Measurements from ENCODE around the gene RALGAPB.

RALGAPB gene

DNA sequence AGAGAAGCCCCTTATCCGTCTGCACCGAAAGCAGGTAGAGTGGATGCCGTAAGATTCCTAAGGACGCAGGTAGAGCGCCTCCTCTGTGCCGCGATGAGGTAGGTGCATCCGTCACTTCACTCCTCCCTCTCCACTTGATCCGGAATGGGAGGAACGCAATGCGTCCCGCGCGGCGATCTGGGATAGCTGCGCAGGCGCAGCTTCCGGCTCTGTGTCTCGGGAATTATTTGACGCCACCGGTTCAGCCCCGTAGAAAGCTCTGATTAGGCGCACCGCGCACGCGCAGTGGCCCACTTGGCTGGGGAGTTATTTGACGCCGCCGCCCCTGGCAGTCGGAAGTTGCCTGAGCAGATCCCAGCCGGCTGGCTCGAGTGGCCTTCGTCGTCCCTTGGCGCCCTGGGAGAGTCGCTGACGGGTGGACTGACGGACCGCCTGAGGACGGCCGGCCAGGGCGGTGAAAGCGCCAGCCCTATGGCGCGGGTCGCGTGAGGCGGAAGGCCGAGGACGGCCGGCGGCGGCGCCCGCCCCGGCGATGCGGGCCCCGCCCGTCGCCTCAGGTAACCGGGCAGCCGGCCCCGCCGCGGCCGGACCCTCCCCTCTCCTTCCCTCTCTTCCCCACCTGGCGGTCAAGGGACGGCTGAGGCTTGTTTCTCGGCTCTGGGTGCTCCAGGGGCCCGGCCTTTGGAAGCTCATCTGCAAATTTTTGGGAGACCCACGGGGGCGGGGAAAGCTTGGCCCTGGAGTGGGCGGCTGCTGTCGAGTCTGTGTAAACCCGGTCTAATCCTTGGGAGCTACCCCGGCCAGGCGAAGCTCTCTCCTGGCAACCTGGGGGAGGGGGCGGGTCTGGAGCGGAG lies at the start of gene RALGAPB:
Gene RALGAPB, plus strand, starts transcription at position 331 of the 854 bp plus-strand sequence. CDS start 15,590 bp downstream, outside the sequence.
- TF ChIP-seq, protein P1, sequence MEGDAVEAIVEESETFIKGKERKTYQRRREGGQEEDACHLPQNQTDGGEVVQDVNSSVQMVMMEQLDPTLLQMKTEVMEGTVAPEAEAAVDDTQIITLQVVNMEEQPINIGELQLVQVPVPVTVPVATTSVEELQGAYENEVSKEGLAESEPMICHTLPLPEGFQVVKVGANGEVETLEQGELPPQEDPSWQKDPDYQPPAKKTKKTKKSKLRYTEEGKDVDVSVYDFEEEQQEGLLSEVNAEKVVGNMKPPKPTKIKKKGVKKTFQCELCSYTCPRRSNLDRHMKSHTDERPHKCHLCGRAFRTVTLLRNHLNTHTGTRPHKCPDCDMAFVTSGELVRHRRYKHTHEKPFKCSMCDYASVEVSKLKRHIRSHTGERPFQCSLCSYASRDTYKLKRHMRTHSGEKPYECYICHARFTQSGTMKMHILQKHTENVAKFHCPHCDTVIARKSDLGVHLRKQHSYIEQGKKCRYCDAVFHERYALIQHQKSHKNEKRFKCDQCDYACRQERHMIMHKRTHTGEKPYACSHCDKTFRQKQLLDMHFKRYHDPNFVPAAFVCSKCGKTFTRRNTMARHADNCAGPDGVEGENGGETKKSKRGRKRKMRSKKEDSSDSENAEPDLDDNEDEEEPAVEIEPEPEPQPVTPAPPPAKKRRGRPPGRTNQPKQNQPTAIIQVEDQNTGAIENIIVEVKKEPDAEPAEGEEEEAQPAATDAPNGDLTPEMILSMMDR (IDR thresholded peaks at IDR 0.05; ENCODE audit: low read length, missing control alignments), result peak; percentile 46
- H3K4me3 ChIP-seq (replicated peaks; ENCODE audit: low read depth, low read length), result peak within 1 kb of the TSS; percentile 89
- DNase-seq (ENCODE audit: low read depth), result peak; percentile 98

DNA sequence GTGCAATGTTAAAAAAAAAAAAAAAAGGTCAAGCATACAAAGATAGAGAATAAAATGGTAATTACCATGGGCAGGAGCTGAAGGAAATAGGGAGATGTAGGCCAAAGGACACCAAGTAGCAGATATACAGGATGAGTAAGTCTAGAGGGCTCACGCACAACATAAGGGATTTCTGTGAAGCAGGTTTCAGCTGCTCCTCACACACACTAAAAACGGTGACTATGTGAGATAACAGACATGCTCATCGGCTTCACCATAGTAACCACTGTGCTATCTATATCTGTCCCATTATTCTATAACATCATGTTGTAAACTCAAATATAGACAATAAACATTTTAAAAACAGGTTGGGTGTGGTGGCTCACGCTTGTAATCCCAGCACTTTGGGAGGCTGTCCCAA lies 49.1 kb upstream of the RALGAPB start:
- no peak overlapping the region for H3K4me3 ChIP-seq (replicated peaks; ENCODE audit: low read depth, low read length)
- no peak for DNase-seq (ENCODE audit: low read depth)
- TF ChIP-seq, protein P1 (IDR thresholded peaks at IDR 0.05; ENCODE audit: low read length, missing control alignments), result no peak

DNA sequence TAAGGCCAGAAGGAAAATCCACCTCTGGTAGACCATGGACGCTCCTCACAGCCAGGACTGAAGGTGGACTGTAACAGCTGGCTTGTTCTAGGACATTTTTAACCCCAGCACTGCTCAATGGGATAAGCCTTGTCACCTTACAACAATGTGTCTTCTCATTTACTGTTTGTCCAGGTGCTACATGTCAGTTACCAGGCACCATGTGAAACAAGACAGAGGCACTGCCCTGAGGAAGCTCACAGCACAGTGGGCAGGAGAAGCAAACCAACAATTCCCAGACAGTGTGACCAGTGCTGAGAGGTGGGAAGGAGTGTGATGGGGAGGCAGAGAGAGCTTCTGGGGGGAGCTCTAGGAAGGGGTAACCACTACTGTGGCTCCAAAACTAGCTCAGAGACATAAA lies 48.2 kb upstream of the RALGAPB start:
- DNase-seq (ENCODE audit: low read depth), result no peak
- TF ChIP-seq, protein P1 (IDR thresholded peaks at IDR 0.05; ENCODE audit: low read length, missing control alignments), result no peak
- H3K4me3 ChIP-seq (replicated peaks; ENCODE audit: low read depth, low read length), result no peak overlapping the region

DNA sequence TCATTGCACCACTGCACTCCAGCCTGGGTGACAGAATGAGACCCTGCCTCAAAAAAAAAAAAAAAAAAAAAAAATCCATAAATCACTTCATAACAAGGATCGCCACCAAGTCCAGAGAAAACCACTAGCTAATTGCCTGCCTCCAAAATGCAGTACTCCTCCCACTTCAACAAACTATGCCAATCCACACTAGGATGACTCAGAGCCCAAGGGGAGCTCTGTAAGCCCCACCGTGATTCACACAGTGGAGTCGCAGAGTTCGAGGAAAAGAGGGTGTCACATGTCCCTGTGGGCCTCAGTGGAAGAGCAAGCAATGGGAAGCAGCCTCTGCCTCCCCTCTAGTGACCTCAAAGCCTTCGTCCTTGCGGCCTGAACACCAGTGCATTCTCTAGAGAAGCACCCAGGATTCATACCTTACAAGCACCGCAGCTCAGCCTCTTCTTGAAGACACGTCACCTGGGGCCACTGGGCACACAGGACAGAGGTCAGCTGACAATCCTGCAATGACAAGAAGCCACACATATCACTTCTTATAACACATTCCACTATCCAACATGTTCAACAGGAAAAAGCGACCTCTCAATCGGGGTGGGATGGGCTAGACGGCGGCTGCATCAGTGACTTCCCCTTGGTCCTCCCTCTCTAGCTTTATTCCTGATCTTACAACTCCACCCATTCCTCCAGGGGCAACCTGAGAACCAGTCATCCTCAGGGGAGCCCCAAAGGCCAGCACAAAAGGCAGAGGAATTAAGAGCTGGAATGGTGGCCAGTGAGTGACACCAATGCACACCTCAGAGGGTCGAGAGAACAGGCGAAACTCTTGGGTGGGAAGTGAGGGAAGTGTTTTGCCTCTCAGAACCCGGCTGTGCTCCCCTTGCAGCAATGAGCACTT lies 46.4 kb upstream of the RALGAPB start:
- peak; percentile 84 for DNase-seq (ENCODE audit: low read depth)
- H3K4me3 ChIP-seq (replicated peaks; ENCODE audit: low read depth, low read length), result no peak overlapping the region
- TF ChIP-seq, protein P1 (IDR thresholded peaks at IDR 0.05; ENCODE audit: low read length, missing control alignments), result no peak

DNA sequence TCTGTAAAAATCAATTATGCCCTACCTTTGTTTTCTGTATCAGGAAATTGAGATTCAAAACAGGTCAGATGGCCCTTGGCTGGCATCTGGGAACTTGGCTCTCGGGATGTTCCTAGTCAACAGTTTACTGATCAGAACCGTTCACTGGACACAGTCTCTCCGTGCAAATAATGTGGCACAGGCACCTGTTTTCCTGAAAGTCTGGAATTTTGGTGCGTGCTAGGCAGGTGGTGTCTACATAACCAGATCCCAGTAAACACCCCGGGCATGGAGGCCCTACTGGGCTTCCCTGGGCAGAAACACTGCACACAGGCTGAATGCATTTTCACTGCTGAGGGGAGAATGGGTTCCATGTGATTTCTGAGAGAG lies 45.0 kb upstream of the RALGAPB start:
- H3K4me3 ChIP-seq (replicated peaks; ENCODE audit: low read depth, low read length), result no peak overlapping the region
- TF ChIP-seq, protein P1 (IDR thresholded peaks at IDR 0.05; ENCODE audit: low read length, missing control alignments), result no peak
- DNase-seq (ENCODE audit: low read depth), result no peak

DNA sequence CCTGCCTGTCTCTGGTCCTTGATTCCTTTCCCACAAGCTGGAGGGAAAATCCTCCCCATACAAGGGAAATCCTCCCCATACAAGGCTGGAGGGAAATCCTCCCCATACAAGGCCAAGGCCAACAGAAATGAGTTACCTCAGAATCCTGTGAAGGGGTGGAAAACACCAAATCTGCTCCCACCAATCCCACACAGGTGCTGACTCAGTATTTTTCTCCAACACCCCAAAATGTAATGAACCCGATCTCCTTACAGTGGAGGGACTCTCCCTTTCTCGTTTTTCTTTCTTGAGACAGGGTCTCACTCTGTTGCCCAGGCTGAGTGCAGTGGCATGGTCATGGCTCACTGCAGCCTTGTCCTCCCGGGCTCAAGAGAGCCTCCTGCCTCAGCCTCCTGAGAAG lies 43.8 kb upstream of the RALGAPB start:
- no peak overlapping the region for H3K4me3 ChIP-seq (replicated peaks; ENCODE audit: low read depth, low read length)
- DNase-seq (ENCODE audit: low read depth), result no peak
- TF ChIP-seq, protein P1 (IDR thresholded peaks at IDR 0.05; ENCODE audit: low read length, missing control alignments), result no peak

Data from fibroblast of pulmonary artery (primary cell).